ENCODE results near the gene DSCAML1. TPM values are rescaled to one million over a fixed set of nuclear protein-coding genes. Genes with fewer than 3 reads are reported as not detected.

The DSCAML1 gene
- total RNA-seq, 2 experiments from 2014 or later, result 0.29 to 0.67 TPM

DNA sequence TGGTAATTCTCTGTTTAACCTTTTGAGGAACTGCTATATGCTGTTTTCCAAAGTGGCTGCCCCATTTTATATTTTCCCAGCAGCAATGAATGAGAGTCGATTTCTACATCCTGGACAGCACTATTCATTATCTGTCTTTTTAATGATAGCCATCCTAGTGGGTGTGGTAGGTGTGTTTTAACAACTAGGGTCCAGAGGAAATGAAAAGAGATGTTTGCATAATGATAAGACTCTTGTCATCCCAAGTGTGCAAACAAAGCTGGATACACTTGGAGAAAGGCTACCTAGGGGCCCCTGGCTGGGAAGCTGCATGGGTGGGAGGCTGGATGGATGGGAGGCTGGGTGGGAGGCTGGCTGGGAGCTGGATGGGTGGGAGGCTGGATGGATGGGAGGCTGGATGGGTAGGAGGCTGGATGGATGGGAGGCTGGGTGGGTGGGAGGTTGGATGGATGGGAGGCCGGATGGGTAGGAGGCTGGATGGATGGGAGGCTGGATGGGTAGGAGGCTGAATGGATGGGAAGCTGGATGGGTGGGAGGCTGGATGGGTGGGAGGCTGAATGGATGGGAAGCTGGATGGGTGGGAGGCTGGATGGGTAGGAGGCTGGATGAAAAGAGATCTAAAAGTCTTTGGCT lies 158.0 kb downstream of the DSCAML1 start:
- no peak overlapping the region for H3K4me3 Mint-ChIP-seq
- ChIA-PET CTCF (no interaction called here), POLR2A (no interaction called here)
- DNase-seq, result no peak
- H3K9me3 Mint-ChIP-seq, result no peaks in the 10 kb centered on the region
- H3K27me3 Mint-ChIP-seq, result peaks cover 4% of the 10 kb centered on the region
- H3K4me1 Mint-ChIP-seq (ENCODE audit: low read depth), result no peaks in the 10 kb centered on the region
- no peak overlapping the region for H3K27ac Mint-ChIP-seq
- no peaks in the 10 kb centered on the region for H3K36me3 Mint-ChIP-seq
- intact Hi-C loops (cut with micrococcal nuclease), result no loop called here

DNA sequence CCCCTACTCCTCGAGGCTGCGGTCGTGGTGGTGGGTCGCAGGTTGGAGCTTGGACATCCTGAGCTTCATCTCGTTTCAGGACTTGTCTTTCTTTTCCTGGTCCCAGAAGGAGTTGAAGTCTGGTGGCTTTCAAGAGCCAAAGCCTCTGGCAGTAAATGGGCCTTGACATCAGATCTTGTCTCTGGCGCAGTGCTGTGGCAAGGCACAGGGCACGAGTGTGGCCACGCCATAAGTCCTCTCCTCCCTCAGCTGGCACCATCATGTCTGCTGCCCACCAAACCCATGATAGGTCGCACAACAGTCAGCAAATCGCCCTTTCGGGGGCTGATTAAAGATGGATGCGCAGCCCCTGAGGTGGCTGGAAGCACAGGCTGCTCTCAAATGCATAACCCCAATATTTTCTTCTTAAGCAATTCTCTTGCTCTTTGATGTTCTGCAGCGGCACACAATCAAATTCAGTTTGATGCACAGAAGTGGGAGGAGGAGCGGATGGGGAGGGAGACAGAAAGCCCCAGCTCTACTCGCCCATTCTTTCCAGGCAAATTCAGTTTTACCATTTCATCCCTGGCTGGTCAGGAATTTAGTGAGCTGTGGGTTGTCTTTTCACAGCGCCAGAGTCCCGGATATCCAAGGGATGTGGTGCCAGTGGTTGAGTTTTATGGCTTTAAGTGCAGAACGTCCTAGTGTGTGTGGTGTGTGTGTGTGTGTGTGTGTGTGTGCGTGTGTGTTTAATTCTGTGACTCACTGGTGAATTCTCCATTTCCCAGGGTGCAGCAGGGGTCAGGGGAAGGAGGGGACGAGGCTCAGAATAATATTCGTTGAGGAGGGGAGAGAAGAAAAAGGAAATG lies 162.0 kb downstream of the DSCAML1 start:
- no peaks in the 10 kb centered on the region for H3K9me3 Mint-ChIP-seq
- intact Hi-C loops (cut with micrococcal nuclease), result no loop called here
- no peak overlapping the region for H3K27ac Mint-ChIP-seq
- H3K36me3 Mint-ChIP-seq, result no peaks in the 10 kb centered on the region
- no peak overlapping the region for H3K4me3 Mint-ChIP-seq
- ChIA-PET POLR2A (no interaction called here), CTCF (interaction anchor here (1.4 kb wide), 1 partner anchor 14 kb away, joined by 5 read pairs; no protein-coding TSS in a partner anchor)
- DNase-seq, result no peak
- peaks cover 2% of the 10 kb centered on the region for H3K27me3 Mint-ChIP-seq
- H3K4me1 Mint-ChIP-seq (ENCODE audit: low read depth), result no peaks in the 10 kb centered on the region

GRCh38 chr11:117633976-117634755 lies 162.8 kb downstream of the DSCAML1 start:
- Mint-ChIP-seq H3K4me1 (ENCODE audit: low read depth) (no peaks in the 10 kb centered on the region), H3K4me3 (no peak overlapping the region), H3K9me3 (no peaks in the 10 kb centered on the region), H3K36me3 (no peaks in the 10 kb centered on the region), H3K27ac (no peak overlapping the region), H3K27me3 (peaks cover 2% of the 10 kb centered on the region)
- DNase-seq, result no peak
- ChIA-PET CTCF (interaction anchor here (0.6 to 1.4 kb wide), 2 partner anchors 14 to 288 kb away, joined by 5 read pairs; no protein-coding TSS in a partner anchor), POLR2A (no interaction called here)
- intact Hi-C loops (cut with micrococcal nuclease), result no loop called here

- Mint-ChIP-seq H3K4me3 (no peak overlapping the region), H3K4me1 (ENCODE audit: low read depth) (no peaks in the 10 kb centered on the region), H3K9me3 (no peaks in the 10 kb centered on the region), H3K27me3 (no peaks in the 10 kb centered on the region), H3K36me3 (no peaks in the 10 kb centered on the region), H3K27ac (no peak overlapping the region)
- intact Hi-C loops (cut with micrococcal nuclease), result no loop called here
- DNase-seq, result no peak
- ChIA-PET CTCF (no interaction called here), POLR2A (no interaction called here)
These were observed 163.7 kb downstream of the DSCAML1 start for GRCh38 chr11:117633186-117633754.

- intact Hi-C loops (cut with micrococcal nuclease), result no loop called here
- Mint-ChIP-seq H3K4me1 (ENCODE audit: low read depth) (no peaks in the 10 kb centered on the region), H3K36me3 (no peaks in the 10 kb centered on the region), H3K27me3 (peaks cover 2% of the 10 kb centered on the region), H3K4me3 (no peak overlapping the region), H3K9me3 (no peaks in the 10 kb centered on the region), H3K27ac (no peak overlapping the region)
- POLR2A ChIA-PET, result no interaction called here
- no peak for DNase-seq
- CTCF ChIA-PET, result interaction anchor here (1.2 to 1.7 kb wide), 2 partner anchors 11 to 206 kb away, joined by 3 to 7 read pairs; no protein-coding TSS in a partner anchor
These were observed 164.7 kb downstream of the DSCAML1 start for GRCh38 chr11:117632306-117632705.

DNA sequence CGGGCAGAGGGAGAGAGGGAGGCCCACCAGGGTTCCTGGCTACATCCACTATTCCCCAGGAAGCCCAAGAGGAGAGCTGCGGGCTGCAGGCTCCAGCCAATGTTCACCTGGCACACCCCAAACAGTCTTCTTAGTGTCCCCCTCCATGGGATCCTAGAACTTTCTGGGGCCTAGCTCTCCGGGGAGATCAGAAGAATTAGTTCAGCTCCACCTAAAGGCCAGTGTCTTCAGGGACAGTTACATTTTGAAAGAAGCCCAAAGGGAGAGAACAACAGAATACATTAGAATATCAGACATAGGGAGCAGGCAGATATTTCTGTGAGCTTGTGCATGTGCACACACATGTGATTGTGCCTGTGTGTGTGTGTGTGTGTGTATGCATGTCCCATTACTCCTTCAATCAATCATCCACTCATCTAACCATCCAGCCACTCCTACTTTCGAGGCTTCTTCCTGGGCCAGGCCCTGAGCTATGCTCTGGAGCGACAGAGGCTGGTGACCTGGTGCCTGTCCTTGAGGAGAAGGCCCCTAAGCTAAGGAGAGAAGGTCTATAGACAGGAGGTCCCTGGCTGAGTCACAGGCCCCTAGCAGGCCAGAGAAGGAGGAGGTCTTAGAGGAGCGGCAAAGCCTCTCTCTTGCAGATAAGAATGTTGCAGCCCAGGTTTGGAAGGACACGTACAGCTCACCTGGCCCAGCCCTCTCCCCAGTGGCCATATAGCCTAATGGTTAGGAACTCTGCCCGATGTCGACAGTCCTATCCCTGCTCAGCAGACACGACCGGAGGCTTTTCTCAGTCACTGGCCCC lies 165.5 kb downstream of the DSCAML1 start:
- CTCF ChIA-PET, result interaction anchor here (1.2 to 1.7 kb wide), 2 partner anchors 10 to 205 kb away, joined by 3 to 7 read pairs; no protein-coding TSS in a partner anchor
- no peaks in the 10 kb centered on the region for H3K4me1 Mint-ChIP-seq (ENCODE audit: low read depth)
- H3K9me3 Mint-ChIP-seq, result no peaks in the 10 kb centered on the region
- no peak overlapping the region for H3K4me3 Mint-ChIP-seq
- H3K27me3 Mint-ChIP-seq, result peaks cover 2% of the 10 kb centered on the region
- POLR2A ChIA-PET, result no interaction called here
- intact Hi-C loops (cut with micrococcal nuclease), result no loop called here
- H3K27ac Mint-ChIP-seq, result no peak overlapping the region
- no peaks in the 10 kb centered on the region for H3K36me3 Mint-ChIP-seq
- no peak for DNase-seq

DNA sequence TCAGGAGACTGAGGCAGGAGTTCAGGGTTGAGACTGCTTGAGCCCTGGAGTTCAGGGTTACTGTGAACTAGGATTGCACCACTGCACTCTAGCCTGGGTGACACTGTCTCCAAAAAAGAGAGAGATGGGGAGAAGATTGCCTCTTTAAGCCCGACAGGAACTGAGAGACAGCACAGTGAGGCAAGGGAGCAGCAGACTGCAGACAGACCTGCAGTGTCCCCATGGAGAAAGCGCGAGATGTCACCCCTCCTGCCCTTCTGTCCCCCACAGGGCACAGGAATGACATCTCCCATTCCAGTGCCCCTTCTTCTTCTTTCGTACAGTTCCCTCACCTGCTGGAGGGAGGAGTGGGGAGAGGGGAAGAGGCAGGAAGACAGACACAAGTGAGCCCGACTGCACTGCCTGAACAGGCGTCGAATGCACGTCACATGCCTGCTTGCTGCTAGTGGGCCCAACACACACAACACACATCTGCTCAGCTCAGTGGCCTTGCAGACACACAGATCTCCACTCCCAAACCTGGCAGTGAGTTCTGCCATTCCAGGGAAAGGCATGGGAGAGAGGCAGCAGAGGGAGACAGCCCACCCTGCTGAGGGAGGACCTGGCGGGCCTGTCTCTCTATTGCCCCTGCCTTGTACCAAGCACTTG lies 167.0 kb downstream of the DSCAML1 start:
- no peak overlapping the region for H3K27ac Mint-ChIP-seq
- ChIA-PET POLR2A (no interaction called here), CTCF (no interaction called here)

DNA sequence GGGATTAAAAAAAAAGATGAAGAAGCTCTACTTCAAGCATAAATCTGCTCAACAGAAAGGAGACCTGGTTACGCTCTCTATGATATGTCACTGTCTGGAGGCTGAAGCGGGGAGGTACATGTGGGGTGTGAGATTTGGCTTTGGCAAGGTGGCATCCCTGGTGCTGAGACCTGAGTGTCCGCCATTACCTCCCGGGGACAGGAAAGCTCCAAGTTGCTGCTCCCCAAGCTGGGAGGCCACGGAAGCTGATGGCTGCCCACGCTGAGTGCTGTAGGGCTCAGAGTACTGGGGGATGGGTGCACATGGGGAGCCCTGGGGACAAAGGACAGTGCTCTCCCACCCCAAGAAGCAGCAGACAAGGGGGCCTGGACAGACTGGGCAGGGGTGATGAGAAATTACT lies 167.9 kb downstream of the DSCAML1 start:
- ChIA-PET CTCF (no interaction called here), POLR2A (no interaction called here)
- DNase-seq, result no peak
- peaks cover 2% of the 10 kb centered on the region for H3K27me3 Mint-ChIP-seq
- H3K36me3 Mint-ChIP-seq, result no peaks in the 10 kb centered on the region
- H3K4me3 Mint-ChIP-seq, result no peak overlapping the region
- H3K9me3 Mint-ChIP-seq, result no peaks in the 10 kb centered on the region
- intact Hi-C loops (cut with micrococcal nuclease), result no loop called here
- H3K4me1 Mint-ChIP-seq (ENCODE audit: low read depth), result no peaks in the 10 kb centered on the region
- H3K27ac Mint-ChIP-seq, result no peak overlapping the region

More for the DNA sequence above, 167.0 kb downstream of the DSCAML1 start:
- Mint-ChIP-seq H3K4me3 (no peak overlapping the region), H3K27me3 (peaks cover 2% of the 10 kb centered on the region), H3K36me3 (no peaks in the 10 kb centered on the region), H3K9me3 (no peaks in the 10 kb centered on the region), H3K4me1 (ENCODE audit: low read depth) (no peaks in the 10 kb centered on the region)
- intact Hi-C loops (cut with micrococcal nuclease), result no loop called here
- DNase-seq, result no peak

DNA sequence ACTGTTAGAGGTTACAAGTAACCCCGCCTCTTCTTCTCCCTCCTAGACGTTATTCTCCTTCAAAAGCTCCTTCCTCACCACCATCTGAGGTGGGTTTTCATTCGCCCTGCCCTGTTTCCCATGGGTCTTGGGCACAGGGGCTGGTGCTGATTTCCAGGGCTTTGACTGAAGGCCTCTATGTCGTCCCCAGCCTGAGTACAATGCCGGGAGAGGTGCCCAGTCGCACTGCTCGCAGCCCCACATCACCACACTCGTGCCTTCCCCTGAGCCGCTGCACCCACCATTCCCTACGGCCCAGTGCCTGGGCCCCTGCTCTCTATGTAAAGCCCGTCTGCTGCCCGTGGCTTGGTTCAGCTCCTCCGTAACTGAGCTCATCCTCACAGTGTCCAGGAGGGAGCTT lies 169.8 kb downstream of the DSCAML1 start:
- CTCF ChIA-PET, result interaction anchor here (0.6 kb wide), 1 partner anchor 201 kb away, joined by 3 read pairs; no protein-coding TSS in a partner anchor
- H3K4me3 Mint-ChIP-seq, result no peak overlapping the region

DNA sequence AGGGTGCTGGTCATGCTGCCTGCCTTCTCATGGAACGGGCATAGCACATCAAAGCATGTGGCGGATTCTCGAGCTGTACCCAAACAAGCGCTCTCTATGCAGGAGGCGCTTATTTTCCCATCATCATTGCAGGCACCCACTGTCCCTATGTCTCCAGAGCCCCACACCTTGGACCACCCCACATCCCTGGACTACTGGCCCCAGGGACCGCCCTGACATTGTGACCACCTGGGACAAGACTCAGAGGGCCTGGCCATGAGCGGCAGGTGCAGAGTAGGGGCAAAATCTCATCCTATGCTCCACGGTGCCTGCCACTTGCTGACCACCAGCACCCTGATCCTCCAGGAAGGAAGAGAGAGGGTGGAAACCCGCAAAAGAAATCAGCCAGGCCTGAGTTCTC lies 170.4 kb downstream of the DSCAML1 start:
- no peaks in the 10 kb centered on the region for H3K36me3 Mint-ChIP-seq
- POLR2A ChIA-PET, result no interaction called here
- no peak overlapping the region for H3K4me3 Mint-ChIP-seq
- CTCF ChIA-PET, result interaction anchor here (1.1 kb wide), 1 partner anchor 200 kb away, joined by 4 read pairs; no protein-coding TSS in a partner anchor
- H3K27ac Mint-ChIP-seq, result no peak overlapping the region
- H3K4me1 Mint-ChIP-seq (ENCODE audit: low read depth), result no peaks in the 10 kb centered on the region
- no peak for DNase-seq
- intact Hi-C loops (cut with micrococcal nuclease), result no loop called here
- peaks cover 3% of the 10 kb centered on the region for H3K27me3 Mint-ChIP-seq
- H3K9me3 Mint-ChIP-seq, result peaks cover 4% of the 10 kb centered on the region

More for the DNA sequence above, 169.8 kb downstream of the DSCAML1 start:
- DNase-seq, result no peak
- POLR2A ChIA-PET, result no interaction called here
- intact Hi-C loops (cut with micrococcal nuclease), result no loop called here
- Mint-ChIP-seq H3K27ac (no peak overlapping the region), H3K9me3 (no peaks in the 10 kb centered on the region), H3K27me3 (peaks cover 3% of the 10 kb centered on the region), H3K36me3 (no peaks in the 10 kb centered on the region), H3K4me1 (ENCODE audit: low read depth) (no peaks in the 10 kb centered on the region)

DNA sequence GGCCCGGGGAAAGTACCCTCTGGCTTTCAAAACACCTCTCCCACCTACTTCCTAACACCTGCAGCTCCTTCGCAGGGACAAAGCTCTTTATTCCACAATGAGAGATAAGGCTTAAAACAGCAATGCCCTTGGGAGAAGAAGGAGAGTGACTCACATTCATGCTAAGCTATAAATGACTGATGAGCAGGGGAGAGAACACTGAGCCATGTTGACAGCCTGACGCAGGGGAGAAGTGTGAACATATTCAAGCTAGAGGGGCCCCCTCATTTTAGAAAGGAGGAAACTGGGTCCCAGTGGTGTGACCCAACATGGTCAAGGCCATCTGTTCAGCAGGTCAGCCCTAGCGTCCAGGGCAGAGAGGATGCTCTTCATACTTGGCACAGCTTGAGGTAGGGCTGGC lies 171.8 kb downstream of the DSCAML1 start:
- CTCF ChIA-PET, result interaction anchor here (2.5 kb wide), 1 partner anchor 200 kb away, joined by 12 read pairs; no protein-coding TSS in a partner anchor
- Mint-ChIP-seq H3K27me3 (peaks cover 3% of the 10 kb centered on the region), H3K27ac (no peak overlapping the region), H3K36me3 (no peaks in the 10 kb centered on the region), H3K4me3 (no peak overlapping the region), H3K4me1 (ENCODE audit: low read depth) (no peaks in the 10 kb centered on the region), H3K9me3 (peaks cover 8% of the 10 kb centered on the region)
- intact Hi-C loops (cut with micrococcal nuclease), result no loop called here
- POLR2A ChIA-PET, result no interaction called here
- no peak for DNase-seq
